SHP77 treated with DMSO at 0.1 percent for 48 hours (cell line): ENCODE results near the gene MVB12A.

ENCODE experiments used
- DNase-seq: peaks from one replicate; lab custom pipeline; 2025; lab: John Stamatoyannopoulos, UW

Gene MVB12A

GRCh38 chr19:17470068-17470841, 50.4 kb downstream of the MVB12A start, which contains the start of gene SLC27A1:
TSS of gene SLC27A1 (plus strand) at chr19:17470524. CDS start at chr19:17470541, 17 bp downstream.
- DNase-seq, result peak; percentile 93

- no peak for DNase-seq
These were observed 51.7 kb downstream of the MVB12A start for GRCh38 chr19:17471410-17472125.

DNA sequence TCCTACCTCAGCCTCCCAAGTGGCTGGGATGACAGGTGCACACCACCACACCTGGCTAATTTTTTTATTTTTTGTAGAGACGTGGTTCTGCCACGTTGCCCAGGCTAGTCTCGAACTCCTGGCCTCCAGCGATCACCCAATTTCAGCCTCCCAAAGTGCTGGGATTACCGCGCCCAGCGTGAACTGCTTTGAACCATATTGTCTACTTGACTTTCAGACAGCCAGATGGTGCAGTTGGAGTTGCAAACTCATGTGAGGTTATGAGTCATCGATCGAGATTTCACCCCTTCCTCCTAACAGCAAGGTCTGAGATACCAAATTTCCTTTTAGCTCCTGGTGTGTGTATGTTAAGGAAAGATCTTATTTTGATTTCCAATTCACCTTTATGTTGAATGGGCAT, 53.2 kb downstream of the MVB12A start:
- DNase-seq, result no peak
